ENCODE measurements around the gene NRXN3.

NRXN3 gene

DNA sequence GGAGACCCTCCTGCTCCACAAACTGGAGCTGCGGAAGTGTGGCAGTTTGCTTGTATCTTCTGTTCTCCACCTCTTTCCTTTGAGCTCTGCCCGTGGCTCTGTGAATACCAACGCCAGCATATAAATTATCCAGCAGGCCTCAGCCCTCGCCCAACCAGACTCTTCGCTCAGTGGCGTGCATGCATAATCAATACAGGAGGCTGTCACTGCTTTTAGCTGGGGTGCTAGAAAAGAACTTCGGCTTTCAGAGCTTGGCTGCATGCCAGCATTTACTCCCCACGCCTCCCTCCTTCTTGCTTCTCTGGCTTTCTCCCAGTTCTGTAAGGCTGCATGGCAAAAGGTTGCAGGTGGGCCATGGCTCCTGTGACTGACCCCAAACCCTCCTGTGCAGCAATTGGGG lies 26.9 kb downstream of the NRXN3 start:
- H3K4me1 ChIP-seq (ENCODE audit: control insufficient read depth, insufficient read depth, low read length): no peaks in the 10 kb centered on the region
- H3K9me3 ChIP-seq (ENCODE audit: control insufficient read depth, insufficient read depth, low read depth, low read length): no peaks in the 10 kb centered on the region
- TF ChIP-seq ZBTB1 (tag by site-specific recombination; IDR thresholded peaks at IDR 0.05): no peak
- TF ChIP-seq KLF7 (tag by site-specific recombination; IDR thresholded peaks at IDR 0.05; ENCODE audit: borderline replicate concordance): no peak
- no peak for TF ChIP-seq ZNF501 (tag by site-specific recombination; IDR thresholded peaks at IDR 0.05)
- no peak for TF ChIP-seq REPIN1 (tag by site-specific recombination; IDR thresholded peaks at IDR 0.05; ENCODE audit: low read depth)
- no peak for TF ChIP-seq ZNF561 (tag by site-specific recombination; IDR thresholded peaks at IDR 0.05; ENCODE audit: borderline replicate concordance)
- no peak for TF ChIP-seq ZNF112 (tag by site-specific recombination; IDR thresholded peaks at IDR 0.05)
- no peak for TF ChIP-seq ZNF140 (tag by site-specific recombination; IDR thresholded peaks at IDR 0.05)
- no peak for TF ChIP-seq ZNF549 (tag by site-specific recombination; IDR thresholded peaks at IDR 0.05)
- no peak for TF ChIP-seq ZNF391 (tag by site-specific recombination; IDR thresholded peaks at IDR 0.05; ENCODE audit: borderline replicate concordance, low read depth)
- TF ChIP-seq ZNF555 (tag by site-specific recombination; conservative IDR thresholded peaks at IDR 0.05): no peak
- TF ChIP-seq ZNF423 (tag by site-specific recombination; IDR thresholded peaks at IDR 0.05): no peak
- TF ChIP-seq ZNF350 (tag by site-specific recombination; IDR thresholded peaks at IDR 0.05): no peak
- no peak for TF ChIP-seq GLI2 (tag by site-specific recombination; IDR thresholded peaks at IDR 0.05; ENCODE audit: borderline replicate concordance, low read depth)
- no peak for TF ChIP-seq ZBTB17 (tag by site-specific recombination; IDR thresholded peaks at IDR 0.05)
- TF ChIP-seq ZNF146 (tag by site-specific recombination; IDR thresholded peaks at IDR 0.05): no peak
- ChIA-PET CTCF (interaction anchor here (1.0 kb wide), 1 partner anchor 11 kb away, joined by 3 read pairs; no protein-coding TSS in a partner anchor), POLR2A (no interaction called here)
- no peak overlapping the region for H3K4me3 ChIP-seq (ENCODE audit: low read depth, low read length)
- no peaks in the 10 kb centered on the region for H3K36me3 ChIP-seq (ENCODE audit: control insufficient read depth in 2 of 2, insufficient read depth in 1 of 2, low read length in 2 of 2)
- no peak overlapping the region for H3K27ac ChIP-seq (ENCODE audit: extremely low read depth, low read depth, low read length)

DNA sequence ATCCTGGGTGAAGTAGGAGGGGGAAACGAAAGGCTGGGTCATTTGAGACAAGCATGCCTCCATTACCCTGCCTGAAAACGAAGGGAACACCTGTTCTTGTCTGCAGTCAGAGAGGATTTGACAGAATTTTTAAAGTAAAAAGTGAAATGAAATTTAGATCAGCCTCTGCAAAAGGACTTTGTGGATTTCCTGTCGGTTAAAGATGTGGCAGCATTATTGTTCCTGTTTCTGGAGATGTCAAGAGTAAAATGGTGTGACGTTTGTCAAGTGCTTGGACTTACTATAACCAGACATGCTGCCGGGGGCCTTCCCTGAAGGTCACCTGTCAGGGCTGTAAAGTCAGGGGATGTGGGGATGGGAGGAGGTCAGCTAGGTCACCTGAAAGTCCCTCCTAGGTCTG lies 32.0 kb downstream of the NRXN3 start:
- CTCF ChIA-PET: no interaction called here
- TF ChIP-seq ZNF621 (tag by site-specific recombination; IDR thresholded peaks at IDR 0.05) (no peak), ZNF404 (tag by site-specific recombination; IDR thresholded peaks at IDR 0.05) (no peak), ZBTB21 (tag by site-specific recombination; IDR thresholded peaks at IDR 0.05) (no peak), BCL6B (tag by site-specific recombination; IDR thresholded peaks at IDR 0.05) (no peak)
- POLR2A ChIA-PET: no interaction called here
- no peaks in the 10 kb centered on the region for H3K36me3 ChIP-seq (ENCODE audit: control insufficient read depth in 2 of 2, insufficient read depth in 1 of 2, low read length in 2 of 2)
- no peaks in the 10 kb centered on the region for H3K4me1 ChIP-seq (ENCODE audit: control insufficient read depth, insufficient read depth, low read length)
- no peak overlapping the region for H3K27ac ChIP-seq (ENCODE audit: extremely low read depth, low read depth, low read length)
- no peaks in the 10 kb centered on the region for H3K9me3 ChIP-seq (ENCODE audit: control insufficient read depth, insufficient read depth, low read depth, low read length)
- H3K4me3 ChIP-seq (ENCODE audit: low read depth, low read length): no peak overlapping the region

DNA sequence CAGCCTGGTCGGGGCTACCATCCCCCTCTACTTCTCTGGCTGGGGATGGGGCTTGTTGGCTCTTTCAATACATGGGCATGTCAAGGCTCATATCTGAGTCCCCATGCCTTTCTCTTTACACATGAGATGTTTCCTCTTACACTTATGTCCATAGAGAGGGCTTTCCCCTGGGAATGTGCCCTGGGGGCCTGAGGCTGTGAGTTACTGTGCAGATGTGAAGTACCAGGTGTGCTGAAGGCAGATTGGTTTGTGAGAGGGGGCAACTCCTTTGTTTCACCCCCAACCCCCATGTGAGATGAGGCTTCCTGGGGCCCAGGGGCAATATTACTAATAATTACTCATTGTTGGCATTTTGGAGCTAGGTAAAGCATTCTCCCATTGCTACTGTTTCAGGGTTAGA lies 32.8 kb downstream of the NRXN3 start:
- TF ChIP-seq ZNF514 (tag by site-specific recombination; IDR thresholded peaks at IDR 0.05) (no peak), ZNF670 (tag by site-specific recombination; IDR thresholded peaks at IDR 0.05; ENCODE audit: low read depth) (no peak), ZNF843 (tag by site-specific recombination; IDR thresholded peaks at IDR 0.05) (no peak), ZNF211 (tag by site-specific recombination; IDR thresholded peaks at IDR 0.05; ENCODE audit: low read depth) (no peak), ZBTB11 (tag by site-specific recombination; conservative IDR thresholded peaks at IDR 0.05; ENCODE audit: low read depth) (no peak)
- POLR2A ChIA-PET: no interaction called here
- no peaks in the 10 kb centered on the region for H3K9me3 ChIP-seq (ENCODE audit: control insufficient read depth, insufficient read depth, low read depth, low read length)
- no peaks in the 10 kb centered on the region for H3K36me3 ChIP-seq (ENCODE audit: control insufficient read depth in 2 of 2, insufficient read depth in 1 of 2, low read length in 2 of 2)
- H3K27ac ChIP-seq (ENCODE audit: extremely low read depth, low read depth, low read length): no peak overlapping the region
- H3K4me1 ChIP-seq (ENCODE audit: control insufficient read depth, insufficient read depth, low read length): no peaks in the 10 kb centered on the region
- CTCF ChIA-PET: no interaction called here
- no peak overlapping the region for H3K4me3 ChIP-seq (ENCODE audit: low read depth, low read length)
